ENCODE data around the gene MEGF10. TPM values are rescaled to one million over a fixed set of nuclear protein-coding genes. Genes with fewer than 3 reads are reported as not detected.

The MEGF10 gene
- polyA plus RNA-seq, 10 donors = 26.3 to 43.1 (median 37.8) TPM

DNA sequence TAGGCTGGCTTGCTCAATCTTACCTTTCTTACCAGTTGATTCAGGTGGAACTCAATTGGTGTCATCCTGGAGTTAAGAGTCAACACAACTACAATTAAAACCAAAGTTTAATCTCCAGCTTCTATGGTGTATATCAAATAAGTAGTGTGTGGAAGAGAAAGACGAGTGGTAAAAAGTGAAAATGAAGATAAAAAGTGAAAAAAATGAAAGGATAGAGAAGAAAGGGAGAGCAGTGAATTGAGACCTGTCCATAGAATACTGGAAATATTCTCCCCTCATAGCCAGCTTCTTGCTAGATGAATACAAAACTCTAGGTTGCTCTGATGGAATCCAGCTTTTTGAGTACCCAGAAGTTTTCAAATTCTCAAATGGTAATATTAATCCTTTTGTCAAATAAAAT is 76.4 kb downstream of the MEGF10 start:
- DNase-seq = no peak

DNA sequence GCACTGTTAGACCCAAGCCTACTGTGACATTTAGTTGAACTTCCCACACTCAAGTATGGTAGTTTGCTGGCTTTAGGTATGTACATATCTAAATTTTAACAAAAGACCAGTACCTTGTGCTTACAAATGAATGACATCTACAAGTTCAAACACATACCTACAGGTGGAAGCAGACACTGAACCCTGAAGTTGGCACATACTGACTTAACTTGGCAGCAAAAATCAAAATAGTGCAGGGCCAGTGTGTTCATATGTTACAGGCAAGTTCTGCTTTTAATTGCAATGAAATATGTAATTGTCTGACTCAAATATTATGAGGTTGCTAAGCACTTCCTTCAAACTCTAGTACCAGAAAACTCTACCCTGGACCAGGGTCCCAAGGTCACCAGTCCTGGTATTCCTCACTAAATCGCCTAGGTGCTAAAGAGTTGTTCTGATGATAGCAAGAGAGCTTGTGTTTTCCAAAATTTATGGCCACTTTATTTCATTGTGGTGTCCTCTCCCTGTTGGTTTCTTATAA is 77.4 kb downstream of the MEGF10 start:
- no peak for DNase-seq

DNA sequence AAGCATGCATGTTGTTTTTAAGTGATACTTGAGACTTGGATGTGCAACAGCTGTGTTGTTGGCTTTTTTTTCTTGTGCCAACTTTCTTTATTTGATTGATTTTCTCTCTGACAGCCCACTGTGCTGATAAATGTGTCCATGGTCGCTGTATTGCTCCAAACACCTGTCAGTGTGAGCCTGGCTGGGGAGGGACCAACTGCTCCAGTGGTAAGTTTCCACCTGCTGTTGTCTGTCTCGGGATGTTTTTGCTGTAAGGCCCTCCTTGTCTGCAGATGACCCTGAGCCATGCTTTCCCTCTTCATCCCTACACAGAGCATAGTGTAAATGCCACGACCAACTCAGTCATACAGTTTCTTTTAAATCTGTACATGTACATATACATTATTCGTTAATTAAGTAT is 79.2 kb downstream of the MEGF10 start:
- peak; percentile 79 to 88 (median 83) for DNase-seq

DNA sequence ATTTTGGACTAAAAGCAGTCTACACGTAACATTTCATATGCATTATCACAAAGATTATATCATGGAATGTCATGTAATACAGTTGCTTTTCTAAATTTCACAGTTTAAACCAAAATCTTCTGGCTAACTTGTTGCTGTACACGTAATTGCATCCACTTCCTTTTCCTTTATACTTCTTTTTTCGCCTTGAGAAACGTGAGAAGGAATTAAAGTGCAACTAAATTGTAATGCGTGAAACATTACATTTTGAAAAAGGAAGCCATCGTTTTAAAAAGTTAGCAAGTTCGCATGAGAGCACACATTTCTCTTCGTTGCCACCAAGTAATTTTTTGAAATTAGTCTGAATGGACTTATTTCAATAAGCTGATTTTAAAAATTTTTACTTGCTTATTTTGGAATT is 80.0 kb downstream of the MEGF10 start:
- DNase-seq = no peak

DNA sequence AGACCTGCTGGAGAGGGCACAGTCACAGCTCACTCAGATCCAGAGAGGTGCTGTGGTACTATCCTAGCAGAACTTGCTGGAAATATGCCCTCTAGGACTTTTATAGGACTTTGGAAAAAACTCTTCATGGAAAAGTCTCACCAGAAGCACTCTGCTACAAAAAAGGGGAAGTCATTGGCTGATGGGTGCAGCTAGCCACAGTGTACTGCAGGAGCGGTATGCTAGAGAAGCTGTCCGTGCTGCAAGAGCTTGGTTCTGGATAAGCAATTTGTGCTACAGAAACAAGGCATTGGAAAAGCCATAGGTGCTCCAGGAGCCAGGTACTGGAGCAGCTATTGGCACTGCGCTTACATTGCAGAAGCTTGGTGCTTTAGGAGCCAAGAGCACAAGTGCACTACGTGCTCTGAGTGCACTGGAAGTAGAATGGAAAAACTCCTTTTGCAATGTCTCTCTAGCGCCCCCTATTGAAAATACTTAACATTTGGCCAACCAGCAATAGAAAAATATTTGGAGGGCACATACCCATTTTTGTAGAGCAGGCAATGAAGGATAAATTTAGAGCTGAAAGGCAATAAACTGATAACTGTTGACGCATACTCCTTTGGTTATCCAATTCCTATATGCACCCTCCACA is 83.4 kb downstream of the MEGF10 start:
- no peak for DNase-seq

DNA sequence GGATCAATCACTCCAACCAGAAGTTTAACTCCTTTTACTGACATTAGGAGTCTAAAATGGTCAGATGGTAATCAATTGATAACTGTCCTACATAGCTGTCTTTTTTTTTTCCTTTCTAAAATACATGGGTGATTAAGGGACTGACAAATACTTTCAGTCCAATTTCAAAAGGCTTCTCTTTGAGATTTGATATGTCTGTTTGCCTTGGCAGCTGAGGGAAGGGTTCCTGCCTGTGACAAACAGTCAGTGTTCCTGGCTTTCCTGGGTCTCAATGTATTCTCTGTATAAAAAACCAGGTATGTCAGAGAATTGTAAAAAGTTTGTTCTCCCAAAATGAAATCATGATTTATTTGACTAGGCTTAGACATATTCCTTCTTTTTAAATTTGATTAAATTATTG is 84.5 kb downstream of the MEGF10 start:
- DNase-seq = no peak

DNA sequence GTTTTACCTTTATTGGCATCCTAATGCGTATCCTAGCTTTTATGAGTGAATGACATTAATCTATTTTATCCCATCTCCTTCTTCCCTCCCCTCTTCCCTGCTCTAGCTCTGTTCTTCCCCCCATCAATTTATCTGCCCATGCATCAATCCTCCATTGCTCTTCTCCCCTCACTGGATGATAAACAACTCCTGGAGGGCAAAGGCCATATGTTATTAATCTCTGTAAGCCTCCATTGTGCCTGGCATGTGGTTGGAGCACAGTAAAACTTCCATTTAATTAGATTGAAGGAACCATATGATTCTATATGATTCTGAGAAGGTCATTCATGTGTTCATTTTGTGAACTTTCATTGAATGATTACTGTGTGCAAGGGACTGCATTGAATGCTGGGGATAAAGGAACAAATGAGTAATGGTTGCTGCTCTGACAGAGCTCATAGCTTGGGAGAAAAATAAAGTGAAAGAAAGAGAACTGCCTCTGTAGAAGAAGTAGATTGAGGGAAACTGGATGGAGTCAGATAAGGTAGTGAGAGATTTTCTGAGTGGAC is 85.0 kb downstream of the MEGF10 start:
- DNase-seq = no peak

DNA sequence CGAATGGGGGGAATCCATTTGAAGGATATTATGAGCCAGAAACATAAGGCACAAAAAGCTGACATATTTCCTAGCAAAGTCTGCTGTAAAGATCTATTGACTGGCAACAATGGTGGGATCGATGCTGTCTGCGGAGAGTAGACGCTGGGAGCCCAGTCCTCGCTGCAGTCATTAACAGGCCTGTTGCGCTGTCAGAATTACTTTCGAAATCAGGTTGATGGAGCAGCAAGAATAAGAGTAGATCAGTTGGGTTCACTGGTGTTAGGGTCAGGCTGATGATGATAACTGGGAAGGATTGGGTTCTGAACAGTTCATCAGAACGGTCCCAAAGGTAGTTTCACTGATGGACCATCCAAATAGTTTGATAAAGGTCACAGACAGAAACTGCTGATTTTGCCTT is 87.1 kb downstream of the MEGF10 start:
- no peak for DNase-seq

DNA sequence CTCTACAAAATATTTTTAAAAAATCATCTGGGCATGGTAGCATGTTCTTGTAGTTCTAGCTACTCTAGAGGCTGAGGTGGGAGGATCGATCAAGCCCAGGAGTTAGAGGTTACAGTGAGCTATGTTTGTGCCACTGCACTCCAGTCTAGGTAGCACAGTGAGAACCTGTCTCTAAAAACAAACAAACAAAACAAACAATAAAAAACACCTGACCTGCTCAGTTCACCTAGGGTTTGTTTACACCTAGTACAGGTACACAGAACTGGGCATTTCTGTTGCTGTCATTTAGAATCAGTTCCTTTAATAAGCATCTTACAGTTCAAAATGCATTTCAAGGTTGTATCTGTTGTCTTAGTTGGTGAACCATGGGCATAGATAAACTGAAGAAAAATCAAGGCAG is 95.3 kb downstream of the MEGF10 start:
- DNase-seq = no peak

DNA sequence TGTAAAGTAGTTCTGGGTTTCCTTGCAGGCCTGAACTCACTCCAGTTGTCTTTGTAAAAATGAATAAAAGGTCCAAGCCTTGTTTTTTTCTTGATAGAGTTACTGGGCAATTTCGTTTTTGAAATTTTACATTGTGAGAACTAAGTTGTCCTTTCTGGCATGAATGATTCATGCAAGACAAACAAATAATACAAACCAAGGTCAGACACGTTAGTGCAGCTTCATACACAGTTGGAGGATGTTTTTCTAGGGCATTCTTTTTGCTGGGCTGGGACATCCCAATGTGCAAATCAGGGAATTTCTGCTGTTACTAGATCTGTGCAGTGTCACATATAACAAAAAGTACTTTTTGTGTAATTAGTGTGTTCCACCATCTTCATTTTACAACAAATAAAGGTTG is 96.0 kb downstream of the MEGF10 start:
- no peak for DNase-seq

DNA sequence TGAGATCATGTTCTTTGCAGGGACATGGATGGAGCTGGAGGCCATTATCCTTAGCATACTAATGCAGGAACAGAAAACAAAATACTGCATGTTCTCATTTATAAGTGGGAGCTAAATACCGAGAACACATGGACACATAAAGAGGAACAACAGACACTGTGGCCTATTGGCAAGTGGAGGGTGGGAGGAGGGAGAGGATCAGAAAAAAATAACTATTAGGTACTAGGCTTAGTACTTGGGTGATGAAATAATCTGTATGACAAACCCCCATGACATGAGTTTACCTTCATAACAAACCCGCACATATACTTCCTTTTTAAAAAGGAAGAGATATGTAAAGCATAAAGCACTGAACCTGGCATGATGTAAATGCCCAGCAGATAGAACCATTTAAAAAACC is 99.0 kb downstream of the MEGF10 start:
- DNase-seq = no peak

DNA sequence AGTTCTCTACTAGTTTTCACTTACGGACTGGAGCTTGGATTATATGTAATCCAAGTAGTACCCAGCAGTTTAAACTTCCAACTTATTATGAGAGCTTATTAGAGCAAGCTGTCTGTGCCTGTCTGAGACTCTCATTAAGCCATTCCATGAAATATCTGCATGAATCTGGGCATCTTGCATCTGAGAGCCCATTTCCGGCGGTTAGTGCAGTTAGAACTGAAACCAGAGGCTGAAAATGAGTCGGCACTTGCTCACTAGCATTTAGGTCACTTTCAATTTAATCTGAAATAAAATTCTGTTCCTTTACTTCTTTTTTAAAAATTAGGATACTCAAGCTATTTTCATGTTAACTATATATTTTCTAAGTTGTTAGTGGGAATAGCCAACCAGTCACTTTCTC is 102.2 kb downstream of the MEGF10 start:
- no peak for DNase-seq

DNA sequence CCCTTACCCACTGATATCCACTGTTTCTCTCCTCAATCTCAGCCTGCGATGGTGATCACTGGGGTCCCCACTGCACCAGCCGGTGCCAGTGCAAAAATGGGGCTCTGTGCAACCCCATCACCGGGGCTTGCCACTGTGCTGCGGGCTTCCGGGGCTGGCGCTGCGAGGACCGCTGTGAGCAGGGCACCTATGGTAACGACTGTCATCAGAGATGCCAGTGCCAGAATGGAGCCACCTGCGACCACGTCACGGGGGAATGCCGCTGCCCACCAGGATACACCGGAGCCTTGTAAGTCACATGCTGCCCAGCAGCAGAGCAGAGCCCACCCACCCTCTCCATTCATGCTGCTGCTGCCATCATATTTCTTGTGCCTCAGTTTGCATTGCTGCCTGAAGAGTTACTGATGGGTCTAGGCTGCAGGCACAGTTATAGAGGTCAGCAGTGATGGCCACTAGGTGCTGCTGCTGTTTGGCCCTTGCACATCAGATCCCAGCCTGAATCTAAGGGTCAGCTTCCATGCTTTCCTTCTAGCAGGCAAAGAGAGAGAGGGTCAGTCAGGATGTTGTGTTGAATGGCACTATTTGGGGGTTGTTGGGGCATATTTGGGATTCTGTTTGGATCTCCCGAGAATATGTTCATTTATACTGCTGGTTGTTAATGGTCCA is 106.0 kb downstream of the MEGF10 start:
- DNase-seq = no peak

DNA sequence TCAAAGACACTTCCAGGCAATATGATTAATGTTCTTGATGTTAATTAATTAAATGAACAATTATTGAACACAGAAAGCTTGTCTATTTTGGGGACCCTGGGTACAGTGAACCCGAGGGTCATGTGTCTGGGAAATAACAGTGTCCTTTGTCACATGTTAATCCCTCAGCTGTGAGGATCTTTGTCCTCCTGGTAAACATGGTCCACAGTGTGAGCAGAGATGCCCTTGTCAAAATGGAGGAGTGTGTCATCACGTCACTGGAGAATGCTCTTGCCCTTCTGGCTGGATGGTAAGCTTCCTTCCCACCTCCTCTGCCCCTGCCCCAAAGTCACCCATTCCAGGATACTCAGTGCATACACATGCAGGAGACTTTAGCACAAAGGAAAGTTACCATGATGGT is 107.9 kb downstream of the MEGF10 start:
- no peak for DNase-seq

DNA sequence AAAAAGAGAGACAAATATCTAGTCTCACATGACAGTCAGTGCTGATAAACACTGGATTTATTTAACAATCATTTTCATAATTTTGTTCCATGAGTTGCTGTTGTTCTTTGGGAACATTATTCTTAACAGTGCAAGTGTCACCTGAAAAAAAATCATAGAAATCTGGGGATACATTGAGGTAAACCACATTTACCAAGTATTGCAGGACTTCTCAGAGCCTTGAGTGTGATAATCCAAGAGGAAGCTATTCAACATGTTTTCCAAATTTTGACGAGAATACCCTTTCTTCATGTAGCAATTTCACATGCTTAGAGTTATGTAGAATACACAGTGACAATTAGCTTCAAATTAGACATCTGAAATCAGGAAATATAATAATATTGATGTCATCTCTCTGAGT is 108.5 kb downstream of the MEGF10 start:
- DNase-seq = no peak

DNA sequence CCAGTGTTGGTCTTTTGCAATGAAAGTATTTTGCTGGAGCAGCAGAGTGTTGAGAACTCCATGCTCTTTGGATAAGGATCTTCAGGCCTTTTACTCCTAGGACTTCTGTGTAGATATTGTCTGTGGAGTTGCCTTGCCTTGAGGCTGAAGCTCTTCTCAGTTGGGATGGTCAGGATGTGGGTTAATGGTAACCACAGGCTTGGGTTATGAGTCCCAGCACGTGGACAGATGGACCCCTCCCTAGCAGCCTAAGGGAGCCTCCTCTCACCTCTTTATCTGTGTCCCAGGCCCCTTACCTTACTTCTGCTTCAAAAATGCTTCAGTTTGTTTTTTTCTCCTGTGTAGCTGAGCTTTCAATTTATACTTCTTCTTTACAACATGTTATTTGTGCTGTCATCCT is 109.9 kb downstream of the MEGF10 start:
- no peak for DNase-seq

DNA sequence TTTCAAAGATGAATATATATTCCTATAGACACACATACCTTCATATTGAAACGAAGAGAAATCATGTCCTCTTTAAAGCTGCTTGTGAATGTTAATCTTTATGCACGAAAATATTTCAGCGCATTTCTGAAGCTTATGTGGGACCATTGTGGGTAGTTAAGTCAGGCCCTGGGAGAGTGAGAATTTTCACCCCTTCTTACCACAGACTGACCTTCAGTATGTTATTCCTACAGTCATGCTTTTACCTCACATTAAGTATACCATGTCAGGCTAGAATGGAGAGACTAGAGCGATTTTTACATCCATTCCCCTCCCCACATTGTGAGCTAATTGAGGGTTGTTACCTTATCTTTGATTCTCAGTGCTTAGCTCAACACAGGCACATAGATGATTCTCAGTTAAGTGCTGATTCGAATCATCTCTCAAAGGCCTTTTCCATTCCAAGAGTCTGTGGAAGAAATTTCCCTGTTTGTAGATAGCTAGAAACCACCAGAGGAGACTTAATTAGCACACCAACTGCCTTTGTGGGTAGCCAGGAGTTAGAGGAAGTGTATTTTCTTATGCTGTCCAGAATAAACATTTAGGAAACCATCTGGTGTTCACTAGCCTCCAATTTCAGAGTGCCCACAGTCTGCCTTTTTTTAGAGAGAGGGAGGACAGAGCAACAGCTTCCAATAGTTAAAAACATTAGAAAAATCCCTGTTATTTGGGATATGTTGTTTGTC is 110.5 kb downstream of the MEGF10 start:
- DNase-seq = no peak

DNA sequence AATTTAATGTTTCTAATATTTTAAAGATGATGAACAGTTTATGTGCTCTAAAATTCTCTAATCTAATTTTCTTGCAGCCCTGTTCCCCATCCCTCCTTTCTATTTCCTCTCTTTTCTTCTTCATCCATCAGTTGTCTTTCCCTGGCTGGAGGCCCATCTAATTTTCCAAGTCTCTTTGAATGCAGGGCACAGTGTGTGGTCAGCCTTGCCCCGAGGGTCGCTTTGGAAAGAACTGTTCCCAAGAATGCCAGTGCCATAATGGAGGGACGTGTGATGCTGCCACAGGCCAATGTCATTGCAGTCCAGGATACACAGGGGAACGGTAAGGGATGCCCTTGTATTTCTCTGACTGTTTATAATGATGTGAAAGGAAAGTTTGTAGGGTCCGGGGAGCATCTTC is 111.8 kb downstream of the MEGF10 start:
- no peak for DNase-seq

DNA sequence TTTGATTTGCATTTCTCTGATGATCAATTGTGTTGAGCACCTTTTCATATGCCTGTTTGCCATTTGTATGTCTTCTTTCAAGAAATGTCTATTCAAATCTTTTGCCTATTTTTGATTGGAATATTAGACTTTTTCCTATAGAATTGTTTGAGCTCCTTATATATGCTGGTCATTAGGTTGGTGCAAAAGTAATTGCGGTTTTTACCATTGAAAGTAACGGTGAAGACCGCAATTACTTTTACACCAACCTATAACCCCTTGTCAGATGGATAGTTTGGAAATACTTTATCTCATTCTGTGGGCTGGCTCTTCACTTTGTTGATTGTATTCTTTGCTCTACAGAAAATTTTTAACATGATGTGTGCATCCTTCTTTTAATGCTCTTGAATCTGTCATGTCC is 113.6 kb downstream of the MEGF10 start:
- no peak for DNase-seq

DNA sequence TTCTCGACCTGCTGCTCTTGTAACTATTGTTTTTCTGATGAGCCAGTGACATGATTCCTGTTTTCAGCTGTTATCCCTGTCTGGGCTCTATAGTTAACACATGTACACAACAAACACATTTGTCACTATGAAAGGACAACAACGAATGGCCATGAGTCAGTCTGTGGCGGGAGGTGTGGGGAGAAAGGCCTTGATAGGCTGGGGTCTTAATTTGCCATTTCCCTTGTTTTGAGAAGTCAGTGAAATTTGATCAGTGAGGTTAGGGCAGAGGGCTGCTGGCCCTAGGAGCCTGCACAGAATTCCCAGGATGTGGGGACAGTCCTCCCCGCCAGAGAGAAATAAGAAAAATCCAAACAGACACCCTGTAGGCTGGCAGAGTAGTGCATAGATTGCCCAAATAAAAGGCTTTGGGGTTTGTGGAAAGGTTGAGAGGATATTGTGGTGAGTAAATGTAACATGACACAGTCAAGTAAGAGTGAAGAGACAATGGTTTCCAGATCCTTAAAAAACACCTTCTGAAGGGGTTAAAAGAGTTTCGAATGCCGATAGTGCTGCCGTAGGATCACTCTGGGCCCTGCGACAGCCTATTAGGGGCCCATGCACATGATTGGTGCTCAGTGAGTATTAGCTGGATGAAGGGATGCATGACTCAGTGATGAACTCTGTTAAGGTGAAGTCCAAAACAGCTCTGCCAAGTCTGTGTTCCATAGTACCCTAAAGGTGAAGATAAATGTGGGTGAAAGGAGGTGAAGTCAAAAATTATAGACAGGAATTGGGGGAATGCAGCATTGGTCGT is 115.9 kb downstream of the MEGF10 start:
- no peak for DNase-seq

DNA sequence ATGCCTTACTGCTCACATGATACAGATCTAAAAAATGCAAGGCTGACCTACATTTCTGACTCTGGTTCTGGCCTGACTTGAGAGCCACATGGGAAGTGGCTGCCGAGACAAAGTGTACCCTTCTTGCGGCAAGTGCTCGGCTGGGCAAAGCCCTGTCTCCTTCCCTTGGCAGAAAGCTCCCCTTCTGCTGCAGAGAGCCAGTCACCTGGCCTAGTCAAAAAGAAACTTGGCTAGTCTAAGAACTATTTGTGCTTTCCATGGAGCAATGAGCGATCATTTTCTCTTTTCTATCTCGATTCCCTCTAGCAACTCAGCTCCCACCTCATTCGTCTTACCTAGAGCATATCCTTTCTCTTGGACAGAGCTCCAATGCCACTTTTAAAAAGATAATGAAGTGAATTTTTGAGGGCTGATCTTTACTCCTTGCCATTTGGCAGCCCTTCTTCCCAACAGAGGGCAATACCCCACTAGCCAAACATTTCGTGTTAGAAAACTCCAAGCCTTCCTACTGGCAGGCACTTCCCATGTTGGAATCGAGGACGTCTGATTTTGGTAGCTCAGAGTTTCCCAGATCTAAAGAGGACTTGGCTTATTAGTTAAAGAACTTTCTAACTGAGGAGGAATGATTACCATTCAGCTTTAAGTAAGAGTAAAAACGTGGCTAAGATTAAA is 118.8 kb downstream of the MEGF10 start:
- DNase-seq = peak in 1 of 3 donors; percentile 45
